Gastroesophageal sphincter (tissue), 4 donors: ENCODE measurements around the gene RPLP2. TPM values are rescaled to one million over a fixed set of nuclear protein-coding genes. Genes with fewer than 3 reads are reported as not detected.

Source experiments
- ATAC-seq: fragments of 150-250 bp; one replicate; pipeline ENCODE4 v1.9.1; 2016; ENCODE audit warnings: mild to moderate bottlenecking, moderate library complexity
- H3K27ac ChIP-seq, 4 donors: fragments of 200-600 bp; sonication (generic) in 3 of 4; 1 replicate in 3 of 4; 2 replicates in 1 of 4; pipeline ENCODE4 v1.5.1; 2016 to 2019
- H3K27me3 ChIP-seq: fragments of 200-600 bp; sonication (generic); one replicate; pipeline ENCODE4 v1.5.1; 2019
- H3K36me3 ChIP-seq, 2 donors: fragments of 200-600 bp; sonication (generic); one replicate each; pipeline ENCODE4 v1.5.1; 2019; ENCODE audit warnings: control low read depth in 1 of 2
- H3K4me1 ChIP-seq, 3 donors: fragments of 200-600 bp; sonication (generic); 1 replicate in 2 of 3; 2 replicates in 1 of 3; pipeline ENCODE4 v1.5.1; 2016 to 2019; ENCODE audit warnings: control low read depth in 2 of 3
- H3K4me3 ChIP-seq, 2 donors: fragments of 200-600 bp; sonication (generic); one replicate each; pipeline ENCODE4 v1.5.1; 2019; ENCODE audit warnings: mild to moderate bottlenecking in 1 of 2, moderate library complexity in 1 of 2
- H3K9me3 ChIP-seq, 3 donors: fragments of 200-600 bp; sonication (generic); one replicate each; pipeline ENCODE4 v1.5.1; 2017 to 2019; ENCODE audit warnings: control low read depth in 2 of 3
- EP300 ChIP-seq: sonication (generic); formaldehyde crosslinking; IDR thresholded peaks from one replicate; pipeline ENCODE4 v1.6.1; 2017; ENCODE audit warnings: antibody characterized with exemption, mild to moderate bottlenecking
- POLR2A ChIP-seq, 2 donors: fragments of 450-650 bp; IDR thresholded peaks; one replicate each; pipeline ENCODE4 v1.6.1; 2017; ENCODE audit warnings: antibody characterized with exemption in 2 of 2, mild to moderate bottlenecking in 2 of 2, moderate library complexity in 1 of 2
- POLR2AphosphoS5 ChIP-seq: sonication (generic); formaldehyde crosslinking; IDR thresholded peaks from one replicate; pipeline ENCODE4 v1.6.1; 2017; ENCODE audit warnings: antibody characterized with exemption
- WGBS, 2 donors: methylation state at CpG; one replicate each; pipeline ENCODE4 v1.1.5; 2018; ENCODE audit warnings: low coverage in 1 of 2; 5-methylcytosine and 5-hydroxymethylcytosine counted together
- small RNA-seq, 4 donors: library from RNA; depleted of rRNA; stranded (forward); fragments of <200 nt; gene quantifications; one replicate each; pipeline ENCODE3, GENCODE V24; 2016
- total RNA-seq, 4 donors: library from RNA; depleted of rRNA; stranded (reverse); fragments of >200 nt; gene quantifications; one replicate each; pipeline ENCODE4 v1.1.0, GENCODE V29; 2016
- TF ChIP-seq, protein P1 (sequence below), 4 experiments: fragments of 200-600 bp in 2 of 4; fragments of 450-650 bp in 2 of 4; sonication (generic) in 1 of 4; IDR thresholded peaks; one replicate each; pipeline ENCODE4 v1.5.1; 2017 to 2019; ENCODE audit warnings: antibody characterized with exemption in 4 of 4, mild to moderate bottlenecking in 2 of 4, moderate library complexity in 2 of 4

Gene RPLP2
- total RNA-seq, 4 donors from 2014 or later, result 165 to 880 (median 462) TPM

DNA sequence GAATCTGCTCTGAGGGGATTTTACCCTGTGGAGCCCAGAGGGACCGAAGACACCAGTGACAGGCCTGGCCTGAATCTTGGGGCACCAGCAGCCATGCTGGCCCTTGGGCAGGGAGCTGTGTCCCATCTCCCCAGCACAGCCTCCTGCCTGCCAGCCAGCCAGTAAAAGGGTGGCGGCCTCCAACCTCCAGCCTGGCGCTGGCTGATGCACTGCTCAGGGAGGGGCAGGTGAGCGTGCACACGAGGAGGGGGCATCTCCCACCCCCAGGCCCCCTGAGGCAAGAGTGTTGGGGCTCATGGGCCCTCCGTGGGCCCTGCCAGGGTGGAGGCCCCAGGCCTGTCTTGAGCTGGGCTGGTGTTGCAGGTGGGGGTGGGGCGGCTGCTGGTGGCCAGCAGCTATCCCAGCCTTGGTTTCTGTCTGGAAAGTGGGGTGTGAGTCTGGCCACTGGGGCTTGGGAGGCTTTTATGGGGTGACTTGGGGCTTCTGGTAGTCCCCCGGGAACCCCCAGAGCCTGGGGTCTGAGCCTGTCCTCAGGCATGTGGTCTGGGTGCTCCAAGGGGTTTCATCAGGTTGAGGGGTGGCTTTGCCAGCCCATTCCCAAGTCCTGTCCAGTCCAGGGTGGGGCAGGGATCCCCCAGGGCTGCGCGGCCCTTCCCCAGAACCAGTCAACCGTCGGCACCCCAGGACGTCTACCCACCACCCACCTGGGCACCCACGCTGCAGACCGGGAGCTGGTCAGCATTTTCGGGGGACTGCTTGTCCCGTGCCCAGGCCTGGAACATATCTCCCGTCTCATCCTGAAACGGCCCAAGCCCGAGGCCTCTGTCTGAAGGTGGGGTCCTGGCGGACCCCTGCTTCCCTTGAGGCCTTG, 50.7 kb downstream of the RPLP2 start:
- no peaks in the 10 kb centered on the region for H3K9me3 ChIP-seq
- peaks cover 0 to 64% (median 16%) of the 10 kb centered on the region in 3 donors for H3K4me1 ChIP-seq
- peak overlapping the region in 1 of 2 donors; percentile 29 for H3K4me3 ChIP-seq
- no peaks in the 10 kb centered on the region for H3K27me3 ChIP-seq
- ATAC-seq, result no peak
- 57 to 80% methylated on average over 1 of the region's 21 CpGs for WGBS, 2 donors
- TF ChIP-seq, protein P1, sequence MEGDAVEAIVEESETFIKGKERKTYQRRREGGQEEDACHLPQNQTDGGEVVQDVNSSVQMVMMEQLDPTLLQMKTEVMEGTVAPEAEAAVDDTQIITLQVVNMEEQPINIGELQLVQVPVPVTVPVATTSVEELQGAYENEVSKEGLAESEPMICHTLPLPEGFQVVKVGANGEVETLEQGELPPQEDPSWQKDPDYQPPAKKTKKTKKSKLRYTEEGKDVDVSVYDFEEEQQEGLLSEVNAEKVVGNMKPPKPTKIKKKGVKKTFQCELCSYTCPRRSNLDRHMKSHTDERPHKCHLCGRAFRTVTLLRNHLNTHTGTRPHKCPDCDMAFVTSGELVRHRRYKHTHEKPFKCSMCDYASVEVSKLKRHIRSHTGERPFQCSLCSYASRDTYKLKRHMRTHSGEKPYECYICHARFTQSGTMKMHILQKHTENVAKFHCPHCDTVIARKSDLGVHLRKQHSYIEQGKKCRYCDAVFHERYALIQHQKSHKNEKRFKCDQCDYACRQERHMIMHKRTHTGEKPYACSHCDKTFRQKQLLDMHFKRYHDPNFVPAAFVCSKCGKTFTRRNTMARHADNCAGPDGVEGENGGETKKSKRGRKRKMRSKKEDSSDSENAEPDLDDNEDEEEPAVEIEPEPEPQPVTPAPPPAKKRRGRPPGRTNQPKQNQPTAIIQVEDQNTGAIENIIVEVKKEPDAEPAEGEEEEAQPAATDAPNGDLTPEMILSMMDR (IDR thresholded peaks at IDR 0.05), result no peak
- TF ChIP-seq POLR2AphosphoS5 (no peak), EP300 (no peak), POLR2A (IDR thresholded peaks at IDR 0.05) (no peak)
- H3K36me3 ChIP-seq, result peaks cover 0 to 48% of the 10 kb centered on the region in 2 donors
- H3K27ac ChIP-seq, result peak overlapping the region in 3 of 4 donors; percentile 58 to 74 (median 65)

DNA sequence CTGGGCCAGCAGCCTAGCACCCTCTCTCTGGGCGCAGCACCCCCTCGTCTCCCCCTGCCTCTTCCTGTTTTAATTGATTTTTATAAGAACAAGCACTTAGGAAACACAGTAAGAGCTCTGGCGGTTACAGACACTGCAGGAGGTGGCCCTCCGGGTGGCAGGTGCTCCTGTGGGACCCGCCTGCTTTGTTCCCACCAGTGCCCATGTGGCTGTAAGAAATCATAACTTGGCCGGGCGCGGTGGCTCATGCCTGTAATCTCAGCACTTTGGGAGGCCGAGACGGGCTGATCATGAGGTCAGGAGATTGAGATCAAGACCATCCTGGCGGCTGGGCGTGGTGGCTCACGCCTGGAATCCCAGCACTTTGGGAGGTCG, 51.3 kb downstream of the RPLP2 start:
- no peak overlapping the region for H3K4me3 ChIP-seq
- TF ChIP-seq, protein P1 (IDR thresholded peaks at IDR 0.05), result no peak
- TF ChIP-seq POLR2AphosphoS5, result no peak
- TF ChIP-seq POLR2A (IDR thresholded peaks at IDR 0.05), result no peak
- TF ChIP-seq EP300, result no peak
- H3K27me3 ChIP-seq, result no peaks in the 10 kb centered on the region
- peaks cover 0 to 63% (median 16%) of the 10 kb centered on the region in 3 donors for H3K4me1 ChIP-seq
- no peak overlapping the region for H3K27ac ChIP-seq
- peaks cover 0 to 49% of the 10 kb centered on the region in 2 donors for H3K36me3 ChIP-seq
- WGBS, 2 donors, result 87 to 100% methylated on average over 3 to 4 of the region's 14 CpGs
- H3K9me3 ChIP-seq, result no peaks in the 10 kb centered on the region
- no peak for ATAC-seq

DNA sequence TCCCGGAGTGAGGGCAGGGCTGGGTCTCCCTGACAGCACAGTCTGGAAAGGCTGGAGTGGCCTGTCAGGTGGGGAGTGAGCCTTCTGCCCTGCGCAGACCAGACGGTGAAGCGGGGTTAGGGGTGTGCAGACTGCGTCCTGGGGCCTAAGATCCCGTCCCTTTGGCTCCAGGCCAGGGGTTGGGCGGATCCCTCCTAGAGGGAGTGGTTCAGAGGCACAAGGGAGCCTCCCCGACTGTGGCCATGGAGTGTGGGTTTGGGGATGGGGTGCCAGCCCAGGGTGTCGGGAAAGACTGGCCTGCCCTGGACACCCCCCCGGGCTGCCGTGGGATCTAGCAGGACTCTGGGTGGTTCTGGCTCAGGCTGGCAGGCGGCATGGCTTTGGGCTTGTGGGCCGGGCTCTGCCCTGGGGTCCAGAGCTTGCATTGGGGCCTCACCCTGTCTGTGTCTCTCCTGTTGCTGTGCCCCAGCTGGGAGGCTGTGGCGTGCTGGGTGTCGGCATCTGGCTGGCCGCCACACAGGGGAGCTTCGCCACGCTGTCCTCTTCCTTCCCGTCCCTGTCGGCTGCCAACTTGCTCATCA, 52.4 kb downstream of the RPLP2 start:
- Histone ChIP-seq H3K4me1 (peaks cover 0 to 53% (median 16%) of the 10 kb centered on the region in 3 donors), H3K4me3 (no peak overlapping the region), H3K27ac (peak overlapping the region in 2 of 4 donors; percentile 12 to 38), H3K27me3 (no peaks in the 10 kb centered on the region), H3K36me3 (peaks cover 0 to 59% of the 10 kb centered on the region in 2 donors), H3K9me3 (no peaks in the 10 kb centered on the region)
- peak; percentile 4 for ATAC-seq
- 40% methylated on average over 3 of the region's 20 CpGs; no CpG with 5 or more reads in 1 of the 2 donors for WGBS, 2 donors
- TF ChIP-seq POLR2AphosphoS5 (no peak), EP300 (no peak), POLR2A (IDR thresholded peaks at IDR 0.05) (no peak)
- TF ChIP-seq, protein P1 (IDR thresholded peaks at IDR 0.05), result no peak

Small RNA genes within 50 kb of the gene (small RNA-seq; reads per million reads assigned to genes)
- gene SNORA52, result 0 reads per million in 4 donors

Other genes starting within 250 kb of the RPLP2 start
- 1 to 10 TPM in 3 of 4 donors, under 1 TPM in 1; 0.81 to 2.1 (median 1.1) TPM for gene LMNTD2, start 249.2 kb upstream of the RPLP2 start, total RNA-seq
- 10 to 100 TPM in 2 of 4 donors, 1 to 10 TPM in 2; 3.4 to 12.5 (median 8.6) TPM for gene RASSF7, start 249.0 kb upstream of the RPLP2 start, total RNA-seq
- 10 to 100 TPM; 18.0 to 28.0 (median 25.1) TPM for gene PHRF1, start 233.5 kb upstream of the RPLP2 start, total RNA-seq
- gene IRF7, start 194.0 kb upstream of the RPLP2 start, total RNA-seq, result 10 to 100 TPM in 3 of 4 donors, 1 to 10 TPM in 1; 5.4 to 25.4 (median 13.9) TPM
- gene CDHR5, start 185.0 kb upstream of the RPLP2 start, total RNA-seq, result not detected
- gene SCT, start 182.8 kb upstream of the RPLP2 start, total RNA-seq, result not detected
- under 1 TPM in 1 of 4 donors, not detected in 3; 0.27 TPM for gene DRD4, start 172.7 kb upstream of the RPLP2 start, total RNA-seq
- 10 to 100 TPM; 19.9 to 45.0 (median 35.0) TPM for gene DEAF1, start 114.7 kb upstream of the RPLP2 start, total RNA-seq
- gene TMEM80, start 114.2 kb upstream of the RPLP2 start, total RNA-seq, result 10 to 100 TPM; 35.6 to 65.8 (median 48.6) TPM
- gene EPS8L2, start 103.7 kb upstream of the RPLP2 start, total RNA-seq, result 10 to 100 TPM in 3 of 4 donors, 1 to 10 TPM in 1; 9.7 to 33.9 (median 24.0) TPM
- gene TALDO1, start 62.5 kb upstream of the RPLP2 start, total RNA-seq, result 100 to 1,000 TPM; 161 to 201 (median 185) TPM
- 10 to 100 TPM; 28.9 to 33.8 (median 31.2) TPM for gene GATD1, start 32.5 kb upstream of the RPLP2 start, total RNA-seq
- 1 to 10 TPM in 1 of 4 donors, under 1 TPM in 3; 0.17 to 2.9 (median 0.58) TPM for gene CEND1, start 19.9 kb upstream of the RPLP2 start, total RNA-seq
- gene SLC25A22, start 11.7 kb upstream of the RPLP2 start, total RNA-seq, result 10 to 100 TPM in 1 of 4 donors, 1 to 10 TPM in 3; 5.2 to 14.5 (median 6.9) TPM
- gene PIDD1, start 4.7 kb upstream of the RPLP2 start, total RNA-seq, result 10 to 100 TPM in 2 of 4 donors, 1 to 10 TPM in 2; 1.6 to 23.7 (median 9.0) TPM
- gene PNPLA2, start 8.9 kb downstream of the RPLP2 start, total RNA-seq, result 10 to 100 TPM; 39.7 to 79.4 (median 58.9) TPM
- gene CRACR2B, start 18.0 kb downstream of the RPLP2 start, total RNA-seq, result 10 to 100 TPM in 1 of 4 donors, 1 to 10 TPM in 3; 4.1 to 10.3 (median 6.4) TPM
- 100 to 1,000 TPM; 277 to 794 (median 465) TPM for gene CD151, start 23.0 kb downstream of the RPLP2 start, total RNA-seq
- gene POLR2L, start 32.6 kb downstream of the RPLP2 start, total RNA-seq, result 10 to 100 TPM; 65.5 to 86.0 (median 71.8) TPM
- gene TSPAN4, start 32.9 kb downstream of the RPLP2 start, total RNA-seq, result 100 to 1,000 TPM in 3 of 4 donors, 10 to 100 TPM in 1; 66.5 to 115 (median 112) TPM
- gene CHID1, start 100.8 kb downstream of the RPLP2 start, total RNA-seq, result 10 to 100 TPM; 36.0 to 55.3 (median 46.4) TPM
- gene AP2A2, start 115.9 kb downstream of the RPLP2 start, total RNA-seq, result 10 to 100 TPM; 47.9 to 88.5 (median 61.6) TPM
- under 1 TPM in 1 of 4 donors, not detected in 3; 0.77 TPM for gene MUC6, start 226.8 kb downstream of the RPLP2 start, total RNA-seq